Measurements from ENCODE around the gene CCDC38. TPM values are rescaled to one million over a fixed set of nuclear protein-coding genes. Genes with fewer than 3 reads are reported as not detected.
"Not testable (repeated sequence)": the region's sequence is repeated elsewhere in the genome, so short reads cannot be mapped to it uniquely, and the experiment has no call there.

CCDC38 gene
- total RNA-seq, 1 donor from 2014 or later = 0.15 TPM

DNA sequence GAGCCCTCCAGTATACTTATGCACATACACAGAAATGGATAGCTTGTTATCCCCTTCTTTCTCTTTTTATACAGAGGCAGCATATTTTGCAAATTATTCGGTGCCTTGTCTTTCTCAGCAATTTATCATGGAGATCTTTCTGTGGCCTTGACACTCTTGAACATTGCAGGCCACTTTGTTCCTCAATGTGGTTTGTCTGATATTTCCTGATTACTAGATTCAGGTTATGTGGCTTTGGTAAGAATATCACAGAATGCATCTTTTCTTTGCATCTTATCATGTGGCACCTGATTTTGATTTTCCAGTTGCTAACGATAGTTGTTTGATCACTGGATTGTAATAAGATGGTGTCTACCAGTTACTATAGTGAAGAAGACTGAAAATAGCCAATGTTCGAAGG is 90.8 kb downstream of the CCDC38 start:
- ATAC-seq (no peak), DNase-seq (no peak)
- intact Hi-C loops (cut with micrococcal nuclease) = no loop called here

DNA sequence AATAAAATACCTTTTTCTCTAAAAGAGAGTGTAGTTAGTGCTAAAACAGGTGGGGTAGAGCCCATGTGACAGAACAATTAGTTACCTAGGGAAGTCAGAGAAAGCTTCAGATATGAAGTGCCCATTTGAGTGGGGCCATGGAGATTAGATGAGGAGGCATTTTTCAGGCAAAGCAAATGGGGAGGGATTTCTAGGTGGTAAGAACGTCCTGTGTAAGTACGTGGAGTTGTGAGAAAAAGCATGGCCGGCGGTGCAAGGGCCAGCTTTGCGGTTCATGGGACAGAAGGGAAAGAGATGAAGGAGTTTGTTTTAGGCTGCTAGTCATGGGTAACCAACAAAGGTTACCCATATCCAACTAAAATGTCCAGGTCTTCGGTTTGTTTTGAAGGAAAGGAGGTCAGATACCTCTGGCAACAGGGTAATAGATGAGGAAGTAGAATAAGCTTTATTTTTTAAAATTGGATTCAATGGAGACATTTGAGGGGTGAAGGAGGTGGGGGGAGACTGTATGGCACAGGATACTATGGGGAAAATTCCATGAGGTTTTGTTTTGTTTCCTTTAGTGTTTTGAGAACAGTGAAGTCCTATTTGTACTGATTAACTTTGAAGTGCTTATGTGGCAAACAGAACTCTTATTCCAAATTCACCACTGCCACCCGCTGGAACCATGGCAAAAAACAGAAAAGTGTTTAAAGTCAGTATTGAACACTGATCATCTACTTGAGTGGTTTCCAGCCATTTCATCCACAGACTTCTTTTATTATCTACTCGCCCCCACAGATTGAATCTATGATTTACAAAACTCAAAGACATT is 93.6 kb downstream of the CCDC38 start:
- no peak for ATAC-seq
- DNase-seq = no peak
- intact Hi-C loops (cut with micrococcal nuclease) = no loop called here

- intact Hi-C loops (cut with micrococcal nuclease); ATAC-seq; DNase-seq: not testable (repeated sequence)
Observed at GRCh38 chr12:95842426-95842825, 100.0 kb downstream of the CCDC38 start.

DNA sequence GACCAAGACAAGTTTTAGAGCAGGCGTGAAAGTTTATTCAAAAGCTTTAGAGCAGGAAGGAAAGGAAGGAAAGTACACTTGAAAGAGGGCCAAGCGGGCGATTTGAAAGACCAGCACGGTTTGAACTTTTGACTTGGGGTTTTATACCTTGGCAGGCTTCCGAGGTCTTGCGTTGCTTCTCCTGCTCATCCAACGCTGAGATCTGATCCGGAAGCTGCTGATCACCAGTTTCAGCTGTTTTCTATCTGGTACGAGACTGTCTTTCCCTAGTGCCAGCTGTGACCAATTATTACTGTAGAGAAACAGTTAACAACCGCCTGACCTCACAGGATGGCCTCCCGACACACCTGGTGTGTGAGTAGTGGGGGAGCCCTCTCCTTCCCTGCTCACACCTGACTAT is 104.3 kb downstream of the CCDC38 start:
- DNase-seq (no peak), ATAC-seq (no peak)
- intact Hi-C loops (cut with micrococcal nuclease) = no loop called here

DNA sequence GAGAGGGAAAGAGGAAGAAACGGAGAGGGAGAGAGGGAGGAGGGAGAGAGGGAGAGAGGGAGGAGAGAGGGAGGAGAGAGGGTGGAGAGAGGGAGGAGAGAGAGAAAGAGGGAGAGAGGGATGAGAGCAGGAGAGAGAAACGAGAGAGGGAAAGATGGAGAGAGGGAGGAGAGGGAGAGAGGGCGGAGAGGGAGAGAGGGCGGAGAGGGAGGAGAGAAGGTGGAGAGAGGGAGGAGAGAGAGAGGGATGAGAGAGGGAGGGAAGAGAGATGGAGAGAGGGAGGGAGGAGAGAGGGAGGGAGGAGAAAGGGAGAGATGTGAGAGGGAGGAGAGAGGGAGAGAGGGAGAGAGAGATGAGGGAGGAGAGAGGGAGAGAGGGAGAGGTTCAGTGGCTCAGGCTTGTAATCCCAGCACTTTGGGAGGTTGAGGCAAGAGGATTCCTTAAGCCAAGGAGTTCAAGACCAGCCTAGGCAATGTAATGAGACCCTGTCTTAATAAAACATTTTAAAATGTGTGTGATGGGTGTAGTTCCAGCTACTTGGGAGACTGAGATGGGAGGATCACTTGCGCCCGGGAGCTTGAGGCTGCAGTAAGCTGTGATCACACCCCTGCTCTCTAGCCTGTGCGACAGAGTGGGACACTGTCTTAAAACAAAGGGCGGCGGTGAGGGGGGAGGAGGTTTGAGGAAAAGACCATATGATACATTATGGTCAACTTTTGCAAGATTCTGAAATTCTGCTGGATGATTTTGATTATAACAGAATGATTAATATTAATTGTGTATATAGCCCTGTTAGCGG is 105.0 kb downstream of the CCDC38 start:
- intact Hi-C loops (cut with micrococcal nuclease) = no loop called here
- ATAC-seq (no peak), DNase-seq (no peak)

DNA sequence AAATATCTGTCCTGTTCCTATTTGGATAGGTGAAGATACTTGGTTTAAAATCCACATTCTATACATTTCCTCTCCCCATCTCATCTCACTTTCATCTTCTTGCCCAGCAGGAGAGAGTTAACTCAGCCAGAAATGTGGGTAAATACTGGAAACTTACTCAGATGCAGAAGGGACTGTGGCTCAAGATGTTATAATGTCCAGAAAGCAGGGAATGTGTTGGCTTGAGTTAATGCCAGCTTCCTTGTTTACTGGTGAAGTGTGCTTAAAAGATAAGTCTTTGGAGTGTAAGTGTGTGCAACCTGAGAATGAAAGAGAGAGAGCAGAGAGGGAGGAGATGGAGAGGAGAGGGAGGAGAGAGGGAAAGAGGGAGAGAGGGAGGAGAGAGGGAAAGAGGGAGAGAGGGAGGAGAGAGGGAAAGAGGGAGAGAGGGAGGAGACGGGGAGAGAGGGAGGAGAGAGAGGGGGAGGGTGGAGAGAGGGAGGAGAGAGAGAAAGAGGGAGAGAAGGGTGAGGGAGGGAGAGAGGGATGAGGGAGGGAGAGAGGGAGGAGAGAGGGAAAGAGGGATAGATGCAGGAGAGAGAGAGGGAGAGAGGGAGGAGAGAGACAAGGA is 105.7 kb downstream of the CCDC38 start:
- DNase-seq (no peak), ATAC-seq (peak; percentile 33)
- intact Hi-C loops (cut with micrococcal nuclease) = no loop called here

DNA sequence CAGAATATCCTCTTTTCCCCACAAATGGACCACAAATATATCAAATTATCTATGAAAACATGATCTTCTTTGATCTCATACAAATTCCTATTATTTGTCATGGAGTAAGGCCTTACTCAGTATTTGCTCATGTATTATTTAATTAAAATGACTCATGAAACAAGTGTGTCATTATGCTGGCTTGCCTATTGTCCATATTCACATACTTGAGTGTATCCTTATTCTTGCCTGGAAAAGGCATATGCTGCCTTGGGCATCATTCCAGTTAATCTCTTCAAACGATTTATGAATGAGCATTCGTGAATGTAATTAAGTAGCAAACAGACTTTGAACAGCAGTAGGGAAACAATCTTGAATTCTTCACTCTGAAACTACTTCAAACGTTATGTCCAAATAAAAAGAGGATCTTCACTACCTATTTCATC is 106.2 kb downstream of the CCDC38 start:
- no peak for ATAC-seq
- intact Hi-C loops (cut with micrococcal nuclease) = no loop called here
- no peak for DNase-seq

GRCh38 chr12:95834572-95834971 is 107.8 kb downstream of the CCDC38 start:
- ATAC-seq (no peak), DNase-seq (no peak)
- intact Hi-C loops (cut with micrococcal nuclease) = no loop called here

GRCh38 chr12:95830335-95831089 is 111.9 kb downstream of the CCDC38 start:
- DNase-seq (no peak), ATAC-seq (no peak)
- intact Hi-C loops (cut with micrococcal nuclease) = no loop called here

DNA sequence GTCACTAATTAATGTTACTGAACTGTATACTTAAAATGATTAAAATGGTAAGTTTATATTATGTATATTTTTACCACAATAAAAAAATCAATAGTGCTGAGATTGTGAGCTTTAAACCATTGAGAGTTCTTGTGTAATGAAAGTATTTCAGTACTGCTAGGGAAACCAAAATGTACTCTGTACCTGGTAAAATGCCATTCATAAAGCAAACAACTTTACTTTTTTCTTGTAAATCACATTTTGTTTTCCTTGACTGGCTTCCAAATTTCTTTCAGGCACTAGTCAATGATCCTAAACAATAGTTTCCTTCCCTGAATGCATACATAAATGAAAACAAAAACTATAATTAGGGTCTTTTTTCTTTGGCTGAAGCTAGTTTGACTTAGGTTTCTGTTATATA is 113.0 kb downstream of the CCDC38 start:
- no peak for ATAC-seq
- intact Hi-C loops (cut with micrococcal nuclease) = loop anchor here (10.0 kb wide), 1 partner anchor 165 kb away; the partner anchor contains the start of gene HAL
- no peak for DNase-seq

- intact Hi-C loops (cut with micrococcal nuclease) = loop anchor here (10.0 kb wide), 1 partner anchor 175 kb away; the partner anchor contains the start of gene HAL
- ATAC-seq (no peak), DNase-seq (no peak)
Observed at GRCh38 chr12:95820096-95820703, 122.2 kb downstream of the CCDC38 start.

Other genes starting within 250 kb of the CCDC38 start
- 76.5 TPM for gene NTN4, start 151.8 kb downstream of the CCDC38 start, total RNA-seq
- gene SNRPF, start 83.7 kb downstream of the CCDC38 start, total RNA-seq = 11.4 TPM
- 0.35 TPM for gene AMDHD1, start 717 bp upstream of the CCDC38 start, total RNA-seq
- 0.27 TPM for gene HAL, start 53.7 kb upstream of the CCDC38 start, total RNA-seq
- 42.0 TPM for gene LTA4H, start 93.0 kb upstream of the CCDC38 start, total RNA-seq